GM12878 (cell line): ENCODE measurements around the gene KCNQ1. TPM values are rescaled to one million over a fixed set of nuclear protein-coding genes. Genes with fewer than 3 reads are reported as not detected.

ENCODE experiments used
- ATAC-seq: fragments of 200-7000 bp; cut with Tn5 transposase; 3 replicates; pipeline ENCODE4 v1.9.1; 2020; ENCODE audit warnings: mild to moderate bottlenecking, moderate library complexity
- BruUV-seq: library from RNA; stranded (reverse); fragments of 400-500 nt; replicated peaks from 2 replicates; lab custom pipeline; 2021; lab: Mats Ljungman, UMichigan
- CTCF ChIA-PET: fragments of 300-600 bp; sonication (Branson Sonifier 250); formaldehyde crosslinking; extraction: SDS; loops from one replicate; lab custom pipeline; 2021; ENCODE audit warnings: inconsistent platforms; lab: Yijun Ruan, JAX
- POLR2A ChIA-PET: fragments of 350-600 bp; formaldehyde crosslinking; extraction: SDS; loops from one replicate; lab custom pipeline; 2021; ENCODE audit warnings: inconsistent platforms; lab: Charles Lee
- RAD21 ChIA-PET: fragments of 300-600 bp; sonication (Branson Sonifier 250); formaldehyde crosslinking; loops from one replicate; lab custom pipeline; 2023; ENCODE audit warnings: antibody characterized with exemption; ENCODE audit not compliant: unreplicated experiment; lab: Charles Lee
- SMC1A ChIA-PET: fragments of 300-600 bp; sonication (Branson Sonifier 250); formaldehyde crosslinking; loops from one replicate; lab custom pipeline; 2023; ENCODE audit not compliant: unreplicated experiment, uncharacterized antibody; lab: Charles Lee
- DNase-seq: peaks from one replicate; pipeline ENCODE4 v3.0.0-alpha.2; 2011; ENCODE audit warnings: low read depth, low spot score
- FAIRE-seq: peaks from 3 replicates; lab custom pipeline; 2011; peaks lifted over from hg19 to GRCh38; lab: Jason Lieb, UNC
- H2AFZ ChIP-seq: 2 replicates; pipeline ENCODE4 v1.6.0; 2011; ENCODE audit warnings: low read depth, low read length, control low read depth; ENCODE audit not compliant: control insufficient read depth
- H3K27ac ChIP-seq: 2 replicates; pipeline ENCODE4 v1.5.1; 2011; ENCODE audit warnings: control low read depth; ENCODE audit not compliant: control insufficient read depth, insufficient read depth
- H3K27me3 ChIP-seq, 2 experiments: replicated peaks in 1 of 2; 2 replicates each; pipeline versions ENCODE4 v1.6.0 to v1.6.1; 2011; ENCODE audit warnings: low read length in 1 of 2; ENCODE audit not compliant: control insufficient read depth in 2 of 2, insufficient read depth in 2 of 2
- H3K36me3 ChIP-seq, 2 experiments: 2 replicates each; pipeline ENCODE4 v1.5.1; 2011; ENCODE audit warnings: low read length in 1 of 2; ENCODE audit not compliant: control insufficient read depth in 2 of 2, insufficient read depth in 2 of 2
- H3K4me1 ChIP-seq: 2 replicates; pipeline ENCODE4 v1.6.1; 2011; ENCODE audit warnings: mild to moderate bottlenecking, low read length, moderate library complexity, mixed read lengths; ENCODE audit not compliant: control insufficient read depth, insufficient read depth
- H3K4me2 ChIP-seq: 2 replicates; pipeline ENCODE4 v1.6.0; 2011; ENCODE audit warnings: control low read depth; ENCODE audit not compliant: control insufficient read depth, insufficient read depth
- H3K4me3 ChIP-seq: fragments of 200-600 bp; sonication (generic); 2 replicates; pipeline ENCODE4 v1.5.1; 2016
- H3K79me2 ChIP-seq: 2 replicates; pipeline ENCODE4 v1.6.0; 2011; ENCODE audit warnings: low read length; ENCODE audit not compliant: control insufficient read depth, insufficient read depth
- H3K9ac ChIP-seq: 2 replicates; pipeline ENCODE4 v1.8.0; 2011; ENCODE audit warnings: low read length, control low read depth, mixed read lengths; ENCODE audit not compliant: control insufficient read depth, insufficient read depth
- H3K9me3 ChIP-seq: replicated peaks from 3 replicates; pipeline ENCODE4 v1.5.1; 2011; ENCODE audit warnings: mild to moderate bottlenecking, low read length; ENCODE audit not compliant: control insufficient read depth, insufficient read depth
- H4K20me1 ChIP-seq: 2 replicates; pipeline ENCODE4 v1.6.0; 2011; ENCODE audit not compliant: control insufficient read depth, insufficient read depth
- CBX5 ChIP-seq: sonication (generic); IDR thresholded peaks from 2 replicates; pipeline ENCODE4 v1.6.1; 2016; ENCODE audit warnings: low read depth, moderate library complexity, mild to moderate bottlenecking, inconsistent platforms
- ELK1 ChIP-seq: IDR thresholded peaks from 2 replicates; pipeline ENCODE4 v1.6.1; 2012; ENCODE audit warnings: low read depth, low read length, improper control_type of control experiment
- IKZF2 ChIP-seq, 2 experiments: fragments of 450-650 bp; IDR thresholded peaks; 2 replicates each; pipeline ENCODE4 v1.6.1; 2017; ENCODE audit warnings: mild to moderate bottlenecking in 2 of 2, moderate library complexity in 2 of 2
- PBX3 ChIP-seq: IDR thresholded peaks from 2 replicates; pipeline ENCODE4 v1.6.1; 2011; ENCODE audit warnings: mild to moderate bottlenecking, low read depth, low read length, moderate library complexity; ENCODE audit not compliant: insufficient replicate concordance
- ZNF592 ChIP-seq: fragments of 450-650 bp; IDR thresholded peaks from 2 replicates; pipeline ENCODE4 v1.6.1; 2017; ENCODE audit warnings: mild to moderate bottlenecking, moderate library complexity
- WGBS: methylation state at CpG from one replicate; pipeline ENCODE4 v1.1.6; 2016; ENCODE audit warnings: low lambda C conversion rate; ENCODE audit not compliant: insufficient replicate concordance, insufficient coverage; ENCODE audit errors: missing lambda C conversion rate; 5-methylcytosine and 5-hydroxymethylcytosine counted together
- in situ Hi-C: fragments of 300-500 bp; cut with MboI; formaldehyde crosslinking; loops from 9 replicates; pipeline ENCODE4 v1.14.3; 2018; ENCODE audit warnings: mixed read lengths
- intact Hi-C: fragments of 100-400 bp; cut with micrococcal nuclease; formaldehyde crosslinking; loops from one replicate; pipeline ENCODE4 v1.14.2; 2022; ENCODE audit not compliant: unreplicated experiment
- polyA plus RNA-seq, 11 experiments: library from polyadenylated mRNA; depleted of rRNA in 4 of 11; unstranded in 6 of 11; stranded (reverse) in 5 of 11; fragments of >200 nt; fragmentation: Nextera tagmentation in 4 of 11; fragmentation: Illumina TruSeq in 1 of 11; extraction: Ambion mirVana in 4 of 11; extraction: Trizol in 1 of 11; gene quantifications; 1 replicate in 1 of 11; 2 replicates in 10 of 11; pipeline versions ENCODE4 v1.2.1 to v1.2.3, GENCODE V29; 2011 to 2016; ENCODE audit warnings: inconsistent platforms in 2 of 11, missing spikeins in 2 of 11, low read depth in 1 of 11
- total RNA-seq, 4 experiments: library from RNA; depleted of rRNA in 3 of 4; stranded (reverse); fragments of >200 nt in 3 of 4; fragmentation: Illumina TruSeq in 1 of 4; extraction: Trizol in 1 of 4; gene quantifications; 2 replicates each; pipeline versions ENCODE4 v1.2.1 to v1.2.3, GENCODE V29; 2013 to 2021

KCNQ1 gene
- total and polyA plus RNA-seq, 10 of the 15 experiments (the other 5 are each of a cell fraction or from before 2014, with no cell fraction given), result 0.03 to 0.15 (median 0.12) TPM; not detected in 7

GRCh38 chr11:2713661-2714462 lies 269.1 kb downstream of the KCNQ1 start:
- H3K79me2 ChIP-seq, result no peaks in the 10 kb centered on the region
- in situ Hi-C loops (no loop called here), intact Hi-C loops (no loop called here)
- H2AFZ ChIP-seq, result no peak overlapping the region
- ATAC-seq, result no peak
- no peak for TF ChIP-seq PBX3
- TF ChIP-seq IKZF2 (IDR thresholded peaks at IDR 0.05), result no peak
- no peak for TF ChIP-seq ELK1
- RAD21 ChIA-PET, result no interaction called here
- FAIRE-seq, result no peak
- WGBS, result 58% methylated on average over 26 of the region's 26 CpGs
- no peaks in the 10 kb centered on the region for H3K36me3 ChIP-seq
- no peaks in the 10 kb centered on the region for H4K20me1 ChIP-seq
- CTCF ChIA-PET, result interaction anchor here (0.7 kb wide), 1 partner anchor 39 kb away, joined by 3 read pairs; no protein-coding TSS in a partner anchor
- H3K4me3 ChIP-seq, result no peak overlapping the region
- no peaks in the 10 kb centered on the region; a peak in 1 of 4 replicates for H3K27me3 ChIP-seq
- H3K4me2 ChIP-seq, result no peak overlapping the region
- H3K4me1 ChIP-seq, result no peaks in the 10 kb centered on the region
- BruUV-seq, result no TSS peak
- no peak overlapping the region for H3K27ac ChIP-seq
- H3K9me3 ChIP-seq, result no peaks in the 10 kb centered on the region
- no peak overlapping the region for H3K9ac ChIP-seq
- no peak for DNase-seq
- POLR2A ChIA-PET, result no interaction called here
- SMC1A ChIA-PET, result no interaction called here

GRCh38 chr11:2714463-2714800 lies 269.6 kb downstream of the KCNQ1 start:
- ChIA-PET SMC1A (no interaction called here), POLR2A (no interaction called here), RAD21 (no interaction called here), CTCF (no interaction called here)
- H3K27me3 ChIP-seq, result no peaks in the 10 kb centered on the region; a peak in 1 of 4 replicates
- no peak for DNase-seq
- in situ Hi-C loops (no loop called here), intact Hi-C loops (no loop called here)
- no peaks in the 10 kb centered on the region for H3K9me3 ChIP-seq
- H3K4me3 ChIP-seq, result no peak overlapping the region
- no peak for ATAC-seq
- H3K9ac ChIP-seq, result no peak overlapping the region
- H3K79me2 ChIP-seq, result no peaks in the 10 kb centered on the region
- BruUV-seq, result no TSS peak
- no peaks in the 10 kb centered on the region for H3K4me1 ChIP-seq
- WGBS, result 28% methylated on average over 9 of the region's 9 CpGs
- no peak overlapping the region for H3K4me2 ChIP-seq
- no peaks in the 10 kb centered on the region for H4K20me1 ChIP-seq
- H2AFZ ChIP-seq, result no peak overlapping the region
- H3K36me3 ChIP-seq, result no peaks in the 10 kb centered on the region
- FAIRE-seq, result no peak
- no peak overlapping the region for H3K27ac ChIP-seq
- TF ChIP-seq CBX5 (no peak), ZNF592 (no peak)
